Fibroblast of gingiva (primary cell): ENCODE data around the gene SLC15A3.

Source experiments
- DNase-seq: peaks from one replicate; pipeline ENCODE4 v3.0.0-alpha.2; 2011; ENCODE audit warnings: low read depth

Gene SLC15A3

GRCh38 chr11:60945295-60945667, 6.7 kb downstream of the SLC15A3 start:
- DNase-seq = no peak

- no peak for DNase-seq
Observed at GRCh38 chr11:60944490-60945294, 7.3 kb downstream of the SLC15A3 start.

- DNase-seq = no peak
Observed at GRCh38 chr11:60942970-60943565, 8.9 kb downstream of the SLC15A3 start.

- DNase-seq = no peak
Observed at GRCh38 chr11:60942219-60942618, 9.8 kb downstream of the SLC15A3 start.

- DNase-seq = no peak
Observed at GRCh38 chr11:60941371-60942119, 10.4 kb downstream of the SLC15A3 start.

- no peak for DNase-seq
Observed at GRCh38 chr11:60939855-60940254, 12.1 kb downstream of the SLC15A3 start.

GRCh38 chr11:60939301-60939700, 12.7 kb downstream of the SLC15A3 start:
- DNase-seq = no peak

GRCh38 chr11:60938500-60938899, 13.5 kb downstream of the SLC15A3 start:
- DNase-seq = no peak

GRCh38 chr11:60937811-60938210, 14.2 kb downstream of the SLC15A3 start:
- no peak for DNase-seq

- no peak for DNase-seq
Observed at GRCh38 chr11:60937144-60937527, 14.8 kb downstream of the SLC15A3 start.

- DNase-seq = no peak
Observed at GRCh38 chr11:60936467-60937143, 15.4 kb downstream of the SLC15A3 start.

GRCh38 chr11:60935676-60936442, 16.1 kb downstream of the SLC15A3 start:
- DNase-seq = no peak

- no peak for DNase-seq
Observed at GRCh38 chr11:60934790-60935605, 17.0 kb downstream of the SLC15A3 start.

- no peak for DNase-seq
Observed at GRCh38 chr11:60934124-60934789, 17.7 kb downstream of the SLC15A3 start.

GRCh38 chr11:60933416-60934123, 18.4 kb downstream of the SLC15A3 start:
- no peak for DNase-seq

GRCh38 chr11:60932605-60933356, 19.2 kb downstream of the SLC15A3 start:
- DNase-seq = no peak

GRCh38 chr11:60931917-60932316, 20.1 kb downstream of the SLC15A3 start:
- DNase-seq = no peak

- no peak for DNase-seq
Observed at GRCh38 chr11:60930394-60930793, 21.6 kb downstream of the SLC15A3 start.

- DNase-seq = no peak
Observed at GRCh38 chr11:60929764-60930163, 22.2 kb downstream of the SLC15A3 start.
